Fibroblast of mammary gland (primary cell): Measurements from ENCODE around the gene NAPB.
"Not testable (repeated sequence)": the region's sequence is repeated elsewhere in the genome, so short reads cannot be mapped to it uniquely, and the experiment has no call there.

Experiments used
- DNase-seq: peaks from one replicate; pipeline ENCODE4 v3.0.0-alpha.2; 2010; ENCODE audit warnings: low read depth
- H3K4me3 ChIP-seq: 2 replicates; pipeline ENCODE4 v1.5.1; 2011; ENCODE audit warnings: low read depth, mild to moderate bottlenecking, low read length, moderate library complexity; ENCODE audit not compliant: control insufficient read depth
- TF ChIP-seq, protein P1 (sequence below): conservative IDR thresholded peaks from 2 replicates; pipeline ENCODE4 v1.5.1; 2011; ENCODE audit warnings: low read depth, low read length, inconsistent platforms; ENCODE audit not compliant: control insufficient read depth, insufficient read depth

NAPB gene

GRCh38 chr20:23349338-23350195 lies 71.7 kb downstream of the NAPB start:
- H3K4me3 ChIP-seq, result peak overlapping the region; percentile 72
- DNase-seq, result peak; percentile 52
- TF ChIP-seq, protein P1, sequence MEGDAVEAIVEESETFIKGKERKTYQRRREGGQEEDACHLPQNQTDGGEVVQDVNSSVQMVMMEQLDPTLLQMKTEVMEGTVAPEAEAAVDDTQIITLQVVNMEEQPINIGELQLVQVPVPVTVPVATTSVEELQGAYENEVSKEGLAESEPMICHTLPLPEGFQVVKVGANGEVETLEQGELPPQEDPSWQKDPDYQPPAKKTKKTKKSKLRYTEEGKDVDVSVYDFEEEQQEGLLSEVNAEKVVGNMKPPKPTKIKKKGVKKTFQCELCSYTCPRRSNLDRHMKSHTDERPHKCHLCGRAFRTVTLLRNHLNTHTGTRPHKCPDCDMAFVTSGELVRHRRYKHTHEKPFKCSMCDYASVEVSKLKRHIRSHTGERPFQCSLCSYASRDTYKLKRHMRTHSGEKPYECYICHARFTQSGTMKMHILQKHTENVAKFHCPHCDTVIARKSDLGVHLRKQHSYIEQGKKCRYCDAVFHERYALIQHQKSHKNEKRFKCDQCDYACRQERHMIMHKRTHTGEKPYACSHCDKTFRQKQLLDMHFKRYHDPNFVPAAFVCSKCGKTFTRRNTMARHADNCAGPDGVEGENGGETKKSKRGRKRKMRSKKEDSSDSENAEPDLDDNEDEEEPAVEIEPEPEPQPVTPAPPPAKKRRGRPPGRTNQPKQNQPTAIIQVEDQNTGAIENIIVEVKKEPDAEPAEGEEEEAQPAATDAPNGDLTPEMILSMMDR, result peak; percentile 47

DNA sequence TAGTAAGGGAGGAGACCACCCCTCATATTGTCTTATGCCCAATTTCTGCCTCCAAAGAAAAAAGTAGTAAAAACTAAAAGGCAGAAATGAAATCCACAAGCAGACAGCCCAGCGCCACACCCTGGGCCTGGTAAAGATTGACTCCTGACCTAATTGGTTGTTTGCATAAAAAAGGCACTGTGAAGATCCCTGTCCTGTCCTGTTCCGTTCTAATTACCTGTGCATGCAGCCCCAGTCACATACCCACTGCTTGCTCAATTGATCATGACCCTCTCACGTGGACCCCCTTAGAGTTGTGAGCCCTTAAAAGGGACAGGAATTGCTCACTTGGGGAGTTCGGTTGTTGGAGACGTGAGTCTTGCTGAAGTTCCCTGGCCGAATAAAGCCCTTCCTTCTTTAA lies 72.8 kb downstream of the NAPB start:
- not testable (repeated sequence) for H3K4me3 ChIP-seq, DNase-seq

- TF ChIP-seq, protein P1, result no peak
- no peak overlapping the region for H3K4me3 ChIP-seq
- DNase-seq, result no peak
These were observed 73.5 kb downstream of the NAPB start for GRCh38 chr20:23347791-23348190.

DNA sequence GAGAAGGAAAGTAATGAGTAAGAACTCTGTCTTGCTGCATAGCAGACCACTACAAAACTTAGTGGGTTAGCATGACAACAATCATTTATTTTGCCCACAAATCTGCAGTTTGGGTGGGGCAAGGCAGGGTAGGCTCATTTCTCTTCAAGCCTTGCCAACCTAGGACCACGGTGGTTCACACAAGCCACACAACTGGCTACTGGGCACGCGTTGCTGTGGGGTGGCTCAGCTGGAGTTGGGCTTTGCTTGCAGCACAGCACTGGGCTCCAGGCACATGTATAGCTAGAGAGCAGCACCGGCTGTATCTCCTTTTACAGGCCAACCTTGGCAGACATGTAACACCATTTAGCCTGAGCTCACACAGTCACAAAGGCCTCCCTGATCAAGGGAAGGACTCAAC lies 75.3 kb downstream of the NAPB start:
- DNase-seq, result no peak
- H3K4me3 ChIP-seq, result no peak overlapping the region
- TF ChIP-seq, protein P1, result no peak

GRCh38 chr20:23344336-23344735 lies 77.0 kb downstream of the NAPB start:
- no peak overlapping the region for H3K4me3 ChIP-seq
- no peak for DNase-seq
- TF ChIP-seq, protein P1, result no peak

- no peak overlapping the region for H3K4me3 ChIP-seq
- TF ChIP-seq, protein P1, result no peak
- no peak for DNase-seq
These were observed 77.7 kb downstream of the NAPB start for GRCh38 chr20:23343590-23343989.

DNA sequence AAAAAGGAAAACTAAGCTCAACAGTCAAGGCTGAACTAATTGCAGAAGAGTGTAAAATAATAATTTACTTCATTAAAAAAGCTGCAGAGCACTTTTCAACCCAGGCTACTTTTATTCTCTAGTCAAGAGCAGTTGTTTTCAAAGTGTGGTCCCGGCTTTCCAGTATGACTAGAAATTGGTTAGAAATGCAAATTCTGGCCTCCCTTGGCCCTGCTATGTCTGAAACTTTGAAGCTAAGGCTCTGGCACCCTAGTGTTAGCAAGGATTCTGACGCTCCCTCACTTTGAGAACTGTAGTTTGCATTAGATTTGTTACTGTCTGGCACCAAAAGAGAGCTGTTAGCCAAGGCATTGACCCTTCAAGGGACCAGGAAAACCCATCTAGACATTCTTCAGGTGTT lies 80.2 kb downstream of the NAPB start:
- no peak overlapping the region for H3K4me3 ChIP-seq
- DNase-seq, result no peak
- TF ChIP-seq, protein P1, result no peak
